Stimulated activated CD4-positive, alpha-beta T cell treated with anti-CD3 and anti-CD28 coated beads, Interleukin-1b, Interleukin-23, amount 100 ng/mL, for 48 hours (primary cell): ENCODE data around the gene TBX1.
A peak's percentile ranks its signal among the peaks of the same experiment; 100 is the strongest.

Experiments used
- DNase-seq: peaks from one replicate; pipeline ENCODE4 v3.0.0-alpha.2; 2020

TBX1 gene

GRCh38 chr22:19755145-19755710 is 5.3 kb upstream of the TBX1 start:
- DNase-seq = no peak

- DNase-seq = no peak
These were observed 4.8 kb upstream of the TBX1 start for GRCh38 chr22:19755722-19756287.

GRCh38 chr22:19756288-19757128 is 4.1 kb upstream of the TBX1 start:
- peak; percentile 57 for DNase-seq

- no peak for DNase-seq
These were observed 3.2 kb upstream of the TBX1 start for GRCh38 chr22:19757140-19757984.

GRCh38 chr22:19757985-19758895 is 2.3 kb upstream of the TBX1 start:
- no peak for DNase-seq

- no peak for DNase-seq
These were observed 1.6 kb upstream of the TBX1 start for GRCh38 chr22:19758896-19759426.

- no peak for DNase-seq
These were observed 1.0 kb upstream of the TBX1 start for GRCh38 chr22:19759427-19760057.

- DNase-seq = no peak
These were observed 560 bp downstream of the TBX1 start for GRCh38 chr22:19760951-19761724.

GRCh38 chr22:19761725-19762567 is 1.4 kb downstream of the TBX1 start:
- no peak for DNase-seq

- DNase-seq = no peak
These were observed 2.2 kb downstream of the TBX1 start for GRCh38 chr22:19762568-19763457.

GRCh38 chr22:19763458-19764298 is 3.1 kb downstream of the TBX1 start:
- no peak for DNase-seq

GRCh38 chr22:19764299-19764593 is 3.7 kb downstream of the TBX1 start:
- no peak for DNase-seq

- no peak for DNase-seq
These were observed 4.3 kb downstream of the TBX1 start for GRCh38 chr22:19764636-19765476.

GRCh38 chr22:19765477-19766239 is 5.1 kb downstream of the TBX1 start:
- DNase-seq = no peak

GRCh38 chr22:19766240-19766510 is 5.6 kb downstream of the TBX1 start:
- no peak for DNase-seq
